ENCODE results near the gene SELENOM. TPM values are rescaled to one million over a fixed set of nuclear protein-coding genes. Genes with fewer than 3 reads are reported as not detected.

SELENOM gene
- total RNA-seq, 3 donors from 2014 or later = 22.3 to 286 (median 83.4) TPM

GRCh38 chr22:31134688-31135087 lies 27.3 kb upstream of the SELENOM start:
- TF ChIP-seq CTCF (IDR thresholded peaks at IDR 0.05) = no peak
- ATAC-seq (no peak), DNase-seq (no peak)
- intact Hi-C loops (cut with DNase I, micrococcal nuclease) = no loop called here
- no peaks in the 10 kb centered on the region for H3K36me3 ChIP-seq (ENCODE audit: low read depth)
- no peaks in the 10 kb centered on the region for H3K9me3 ChIP-seq
- no peaks in the 10 kb centered on the region for H3K4me1 ChIP-seq (ENCODE audit: low read depth)
- no peak overlapping the region for H3K4me3 ChIP-seq

GRCh38 chr22:31133911-31134310 lies 26.5 kb upstream of the SELENOM start:
- DNase-seq (no peak), ATAC-seq (no peak)
- intact Hi-C loops (cut with DNase I, micrococcal nuclease) = no loop called here
- no peak for TF ChIP-seq CTCF (IDR thresholded peaks at IDR 0.05)
- Histone ChIP-seq H3K36me3 (ENCODE audit: low read depth) (no peaks in the 10 kb centered on the region), H3K4me1 (ENCODE audit: low read depth) (no peaks in the 10 kb centered on the region), H3K4me3 (no peak overlapping the region), H3K9me3 (no peaks in the 10 kb centered on the region)

GRCh38 chr22:31130873-31131272 lies 23.5 kb upstream of the SELENOM start:
- intact Hi-C loops (cut with DNase I, micrococcal nuclease) = no loop called here
- no peak for DNase-seq
- H3K36me3 ChIP-seq (ENCODE audit: low read depth) = no peaks in the 10 kb centered on the region
- no peak overlapping the region for H3K4me3 ChIP-seq
- no peak for ATAC-seq
- no peaks in the 10 kb centered on the region for H3K9me3 ChIP-seq
- H3K4me1 ChIP-seq (ENCODE audit: low read depth) = no peaks in the 10 kb centered on the region
- TF ChIP-seq CTCF (IDR thresholded peaks at IDR 0.05) = no peak

GRCh38 chr22:31128156-31128555 lies 20.8 kb upstream of the SELENOM start:
- no peaks in the 10 kb centered on the region for H3K36me3 ChIP-seq (ENCODE audit: low read depth)
- H3K4me3 ChIP-seq = no peak overlapping the region
- no peaks in the 10 kb centered on the region for H3K9me3 ChIP-seq
- ATAC-seq (no peak), DNase-seq (peak in 1 of 3 donors; percentile 16)
- no peaks in the 10 kb centered on the region for H3K4me1 ChIP-seq (ENCODE audit: low read depth)
- intact Hi-C loops (cut with DNase I, micrococcal nuclease) = no loop called here
- no peak for TF ChIP-seq CTCF (IDR thresholded peaks at IDR 0.05)

- intact Hi-C loops (cut with DNase I, micrococcal nuclease) = no loop called here
- DNase-seq = peak in 2 of 3 donors; percentile 34 to 40
- peaks cover 4% of the 10 kb centered on the region for H3K4me1 ChIP-seq (ENCODE audit: low read depth)
- H3K36me3 ChIP-seq (ENCODE audit: low read depth) = no peaks in the 10 kb centered on the region
- H3K9me3 ChIP-seq = no peaks in the 10 kb centered on the region
- no peak for ATAC-seq
- no peak for TF ChIP-seq CTCF (IDR thresholded peaks at IDR 0.05)
- no peak overlapping the region for H3K4me3 ChIP-seq
Measured at GRCh38 chr22:31127181-31127772, 19.9 kb upstream of the SELENOM start.

GRCh38 chr22:31126869-31127175 lies 19.5 kb upstream of the SELENOM start:
- Histone ChIP-seq H3K9me3 (no peaks in the 10 kb centered on the region), H3K4me1 (ENCODE audit: low read depth) (peaks cover 9% of the 10 kb centered on the region), H3K36me3 (ENCODE audit: low read depth) (no peaks in the 10 kb centered on the region), H3K4me3 (no peak overlapping the region)
- DNase-seq (no peak), ATAC-seq (no peak)
- no peak for TF ChIP-seq CTCF (IDR thresholded peaks at IDR 0.05)
- intact Hi-C loops (cut with DNase I, micrococcal nuclease) = no loop called here

Measured in mucosa of descending colon (tissue), 3 donors.